ENCODE results near the gene NUP62. TPM values are rescaled to one million over a fixed set of nuclear protein-coding genes. Genes with fewer than 3 reads are reported as not detected.

NUP62 gene
- total and polyA plus RNA-seq, 2 experiments from 2014 or later, result 35.1 to 38.5 TPM

GRCh38 chr19:49936549-49936948, 7.2 kb upstream of the NUP62 start:
- 35 to 40% methylated on average over 5 of the region's 5 CpGs for WGBS, 2 experiments (ENCODE audit: low coverage in 1 of 2, low lambda C conversion rate in 2 of 2, missing lambda C conversion rate in 2 of 2)

GRCh38 chr19:49933643-49934042, 4.3 kb upstream of the NUP62 start:
- DNase-seq, result no peak
- Histone ChIP-seq H3K27ac (no peak overlapping the region), H3K27me3 (replicated peaks; ENCODE audit: insufficient read depth) (no peaks in the 10 kb centered on the region), H3K9me2 (ENCODE audit: insufficient read depth) (no peaks in the 10 kb centered on the region), H4K20me1 (ENCODE audit: insufficient read depth) (no peaks in the 10 kb centered on the region), H3K9me3 (ENCODE audit: low read depth) (no peaks in the 10 kb centered on the region), H2AFZ (no peak overlapping the region), H3K36me3 (ENCODE audit: low read depth) (no peaks in the 10 kb centered on the region), H3K4me3 (no peak overlapping the region), H3F3A (ENCODE audit: insufficient read depth) (peaks cover 2% of the 10 kb centered on the region; the same call in 1 of the 2 replicates), H3K4me2 (ENCODE audit: unreplicated experiment) (no peak overlapping the region), H3K4me1 (ENCODE audit: insufficient read depth) (no peaks in the 10 kb centered on the region), H3K9ac (no peak overlapping the region), H3K79me2 (ENCODE audit: insufficient read depth) (peaks cover 6% of the 10 kb centered on the region; the same call in 1 of the 2 replicates)
- TF ChIP-seq EZH2 (IDR thresholded peaks at IDR 0.05; ENCODE audit: insufficient read depth, poor library complexity, severe bottlenecking) (no peak), EZH2phosphoT487 (IDR thresholded peaks at IDR 0.05; ENCODE audit: insufficient read depth, low read depth) (no peak)
- in situ Hi-C loops (cut with MboI), result loop anchor here (25.0 kb wide), 1 partner anchor 204 kb away; no protein-coding TSS in a partner anchor
- 91 to 95% methylated on average over 8 of the region's 8 CpGs for WGBS, 2 experiments (ENCODE audit: low coverage in 1 of 2, low lambda C conversion rate in 2 of 2, missing lambda C conversion rate in 2 of 2)

More at GRCh38 chr19:49936549-49936948, 7.2 kb upstream of the NUP62 start:
- Histone ChIP-seq H3F3A (ENCODE audit: insufficient read depth) (no peaks in the 10 kb centered on the region), H3K27ac (no peak overlapping the region), H3K4me3 (no peak overlapping the region), H4K20me1 (ENCODE audit: insufficient read depth) (no peaks in the 10 kb centered on the region), H3K79me2 (ENCODE audit: insufficient read depth) (no peaks in the 10 kb centered on the region), H3K4me1 (ENCODE audit: insufficient read depth) (no peaks in the 10 kb centered on the region), H2AFZ (no peak overlapping the region), H3K36me3 (ENCODE audit: low read depth) (no peaks in the 10 kb centered on the region), H3K9me3 (ENCODE audit: low read depth) (no peaks in the 10 kb centered on the region), H3K9ac (no peak overlapping the region), H3K9me2 (ENCODE audit: insufficient read depth) (no peaks in the 10 kb centered on the region), H3K4me2 (ENCODE audit: unreplicated experiment) (no peak overlapping the region), H3K27me3 (replicated peaks; ENCODE audit: insufficient read depth) (no peaks in the 10 kb centered on the region)
- no peak for DNase-seq
- in situ Hi-C loops (cut with MboI), result loop anchor here (25.0 kb wide), 1 partner anchor 201 kb away; no protein-coding TSS in a partner anchor
- no peak for TF ChIP-seq EZH2phosphoT487 (IDR thresholded peaks at IDR 0.05; ENCODE audit: insufficient read depth, low read depth)
- TF ChIP-seq EZH2 (IDR thresholded peaks at IDR 0.05; ENCODE audit: insufficient read depth, poor library complexity, severe bottlenecking), result no peak

- Histone ChIP-seq H2AFZ (no peak overlapping the region), H3K4me3 (no peak overlapping the region), H3K36me3 (ENCODE audit: low read depth) (no peaks in the 10 kb centered on the region), H3K27ac (no peak overlapping the region), H3F3A (ENCODE audit: insufficient read depth) (peaks cover 11% of the 10 kb centered on the region), H3K79me2 (ENCODE audit: insufficient read depth) (peaks cover 14% of the 10 kb centered on the region), H4K20me1 (ENCODE audit: insufficient read depth) (no peaks in the 10 kb centered on the region), H3K4me1 (ENCODE audit: insufficient read depth) (peaks cover 3% of the 10 kb centered on the region; the same call in 1 of the 2 replicates), H3K9me2 (ENCODE audit: insufficient read depth) (no peaks in the 10 kb centered on the region), H3K9ac (no peak overlapping the region), H3K4me2 (ENCODE audit: unreplicated experiment) (no peak overlapping the region), H3K9me3 (ENCODE audit: low read depth) (no peaks in the 10 kb centered on the region), H3K27me3 (replicated peaks; ENCODE audit: insufficient read depth) (no peaks in the 10 kb centered on the region)
- DNase-seq, result no peak
- TF ChIP-seq EZH2 (IDR thresholded peaks at IDR 0.05; ENCODE audit: insufficient read depth, poor library complexity, severe bottlenecking), result no peak
- TF ChIP-seq EZH2phosphoT487 (IDR thresholded peaks at IDR 0.05; ENCODE audit: insufficient read depth, low read depth), result no peak
- in situ Hi-C loops (cut with MboI), result loop anchor here (25.0 kb wide), 1 partner anchor 205 kb away; no protein-coding TSS in a partner anchor
- 94% methylated on average over 23 to 25 of the region's 25 CpGs for WGBS, 2 experiments (ENCODE audit: low coverage in 1 of 2, low lambda C conversion rate in 2 of 2, missing lambda C conversion rate in 2 of 2)
Measured at GRCh38 chr19:49932731-49933131, 3.4 kb upstream of the NUP62 start.

- Histone ChIP-seq H3K36me3 (ENCODE audit: low read depth) (no peaks in the 10 kb centered on the region), H3K27me3 (replicated peaks; ENCODE audit: insufficient read depth) (no peaks in the 10 kb centered on the region), H3K4me2 (ENCODE audit: unreplicated experiment) (no peak overlapping the region), H3K9me3 (ENCODE audit: low read depth) (no peaks in the 10 kb centered on the region), H3K4me1 (ENCODE audit: insufficient read depth) (peaks cover 7% of the 10 kb centered on the region; the same call in 1 of the 2 replicates), H3K4me3 (no peak overlapping the region), H3K27ac (no peak overlapping the region), H2AFZ (no peak overlapping the region), H3K9ac (no peak overlapping the region), H3F3A (ENCODE audit: insufficient read depth) (peaks cover 12% of the 10 kb centered on the region), H3K79me2 (ENCODE audit: insufficient read depth) (peaks cover 21% of the 10 kb centered on the region), H3K9me2 (ENCODE audit: insufficient read depth) (no peaks in the 10 kb centered on the region), H4K20me1 (ENCODE audit: insufficient read depth) (no peaks in the 10 kb centered on the region)
- TF ChIP-seq EZH2 (IDR thresholded peaks at IDR 0.05; ENCODE audit: insufficient read depth, poor library complexity, severe bottlenecking), result no peak
- no peak for TF ChIP-seq EZH2phosphoT487 (IDR thresholded peaks at IDR 0.05; ENCODE audit: insufficient read depth, low read depth)
- WGBS, 2 experiments (ENCODE audit: low coverage in 1 of 2, low lambda C conversion rate in 2 of 2, missing lambda C conversion rate in 2 of 2), result 96 to 98% methylated on average over 5 of the region's 5 CpGs
- no peak for DNase-seq
- in situ Hi-C loops (cut with MboI), result loop anchor here (25.0 kb wide), 1 partner anchor 205 kb away; no protein-coding TSS in a partner anchor
Measured at GRCh38 chr19:49932041-49932451, 2.7 kb upstream of the NUP62 start.

Data from GM23248 (cell line).